Mesodermal cell (in vitro differentiated cells): ENCODE data around the gene UFSP1.

Source experiments
- H3K27ac ChIP-seq: 2 replicates; pipeline ENCODE4 v1.7.0; 2013; ENCODE audit warnings: mild to moderate bottlenecking, low read depth, low read length, moderate library complexity; ENCODE audit not compliant: severe bottlenecking
- H3K36me3 ChIP-seq: 2 replicates; pipeline ENCODE4 v1.7.1; 2013; ENCODE audit warnings: mild to moderate bottlenecking, low read length, moderate library complexity; ENCODE audit not compliant: control insufficient read depth, insufficient read depth
- H3K4me1 ChIP-seq: one replicate; pipeline ENCODE4 v1.7.1; 2013; ENCODE audit warnings: mild to moderate bottlenecking, low read length; ENCODE audit not compliant: insufficient read depth, control insufficient read depth, poor library complexity, severe bottlenecking
- H3K4me3 ChIP-seq: 2 replicates; pipeline ENCODE4 v1.7.0; 2013; ENCODE audit warnings: low read length, control low read depth, mild to moderate bottlenecking; ENCODE audit not compliant: insufficient read depth, poor library complexity, severe bottlenecking; ENCODE audit errors: extremely low read depth
- H3K9me3 ChIP-seq: 2 replicates; pipeline ENCODE4 v1.7.1; 2013; ENCODE audit warnings: mild to moderate bottlenecking, low read length, moderate library complexity; ENCODE audit not compliant: control insufficient read depth
- WGBS, 2 experiments: methylation state at CpG; one replicate each; pipeline ENCODE4 v1.1.5; 2013; ENCODE audit warnings: missing lambda C conversion rate in 2 of 2; ENCODE audit not compliant: insufficient coverage in 2 of 2; 5-methylcytosine and 5-hydroxymethylcytosine counted together

The UFSP1 gene

GRCh38 chr7:100866729-100867039, 22.8 kb downstream of the UFSP1 start:
- Histone ChIP-seq H3K9me3 (no peaks in the 10 kb centered on the region), H3K4me3 (peak overlapping the region; percentile 98), H3K36me3 (peaks cover 28% of the 10 kb centered on the region), H3K27ac (peak overlapping the region; percentile 90), H3K4me1 (peaks cover 7% of the 10 kb centered on the region)
- 86 to 88% methylated on average over 1 to 3 of the region's 5 CpGs for WGBS, 2 experiments

- H3K4me3 ChIP-seq: peak overlapping the region; percentile 98
- H3K9me3 ChIP-seq: no peaks in the 10 kb centered on the region
- H3K27ac ChIP-seq: no peak overlapping the region
- peaks cover 28% of the 10 kb centered on the region for H3K36me3 ChIP-seq
- 94 to 98% methylated on average over 31 to 38 of the region's 46 CpGs for WGBS, 2 experiments
- H3K4me1 ChIP-seq: peaks cover 7% of the 10 kb centered on the region
Measured at GRCh38 chr7:100865938-100866728, 23.4 kb downstream of the UFSP1 start.

DNA sequence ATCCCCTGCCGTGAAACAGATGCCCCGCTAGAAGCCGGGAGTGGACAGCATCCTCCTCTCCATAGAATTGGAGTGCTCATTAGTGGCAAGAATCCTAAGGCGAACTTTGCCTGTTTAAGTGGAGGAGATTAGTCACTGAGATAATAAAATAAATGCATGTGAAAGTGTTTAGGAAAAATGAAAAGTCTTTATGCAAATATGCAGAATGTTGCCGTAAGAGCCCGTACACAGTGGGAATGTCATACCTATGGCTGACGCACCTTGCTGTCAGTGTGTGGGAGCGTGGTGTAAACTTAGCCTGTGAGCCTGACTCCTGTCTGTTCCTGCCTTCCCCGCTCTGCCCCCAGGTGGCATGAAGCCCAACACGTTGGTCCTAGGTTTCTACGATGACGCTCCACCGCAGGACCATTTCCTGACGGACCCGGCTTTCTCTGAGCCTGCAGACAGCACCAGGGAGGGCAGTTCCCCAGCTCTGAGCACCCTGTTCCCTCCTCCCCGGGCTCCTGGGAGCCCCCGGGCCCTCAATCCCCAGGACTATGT, 24.1 kb downstream of the UFSP1 start:
- peaks cover 28% of the 10 kb centered on the region for H3K36me3 ChIP-seq
- H3K4me1 ChIP-seq: peaks cover 7% of the 10 kb centered on the region
- no peaks in the 10 kb centered on the region for H3K9me3 ChIP-seq
- 86 to 91% methylated on average over 17 of the region's 17 CpGs for WGBS, 2 experiments
- H3K27ac ChIP-seq: no peak overlapping the region
- H3K4me3 ChIP-seq: no peak overlapping the region

DNA sequence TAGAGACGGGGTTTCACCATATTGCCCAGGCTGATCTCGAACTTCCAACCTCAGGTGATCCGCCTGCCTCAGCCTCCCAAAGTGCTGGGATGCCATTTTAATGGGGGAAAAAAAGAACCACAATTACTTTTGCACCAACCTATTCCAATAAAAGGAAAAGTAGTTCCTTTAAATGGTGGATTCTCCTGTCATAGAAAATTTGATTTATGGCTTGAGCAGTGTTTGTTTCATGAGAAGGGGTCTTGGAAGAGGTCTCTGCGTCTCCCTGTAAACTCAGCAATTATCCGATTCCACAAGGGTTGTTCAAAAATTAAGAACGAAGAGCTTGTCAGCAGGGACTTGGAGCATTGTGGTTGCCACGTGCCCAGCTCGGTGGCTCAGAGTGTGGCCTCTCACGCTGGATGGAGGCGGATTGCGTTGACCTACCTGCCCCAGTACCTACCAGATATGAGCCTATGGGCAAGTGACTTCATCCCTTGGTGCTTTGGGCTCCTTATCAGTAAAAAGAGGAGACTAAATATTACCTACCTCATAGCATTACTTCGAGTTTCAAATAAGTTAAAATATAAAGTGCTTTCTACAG, 25.2 kb downstream of the UFSP1 start:
- Histone ChIP-seq H3K9me3 (no peaks in the 10 kb centered on the region), H3K36me3 (peaks cover 26% of the 10 kb centered on the region), H3K27ac (no peak overlapping the region), H3K4me1 (peaks cover 7% of the 10 kb centered on the region), H3K4me3 (no peak overlapping the region)
- 94 to 97% methylated on average over 5 to 8 of the region's 12 CpGs for WGBS, 2 experiments

DNA sequence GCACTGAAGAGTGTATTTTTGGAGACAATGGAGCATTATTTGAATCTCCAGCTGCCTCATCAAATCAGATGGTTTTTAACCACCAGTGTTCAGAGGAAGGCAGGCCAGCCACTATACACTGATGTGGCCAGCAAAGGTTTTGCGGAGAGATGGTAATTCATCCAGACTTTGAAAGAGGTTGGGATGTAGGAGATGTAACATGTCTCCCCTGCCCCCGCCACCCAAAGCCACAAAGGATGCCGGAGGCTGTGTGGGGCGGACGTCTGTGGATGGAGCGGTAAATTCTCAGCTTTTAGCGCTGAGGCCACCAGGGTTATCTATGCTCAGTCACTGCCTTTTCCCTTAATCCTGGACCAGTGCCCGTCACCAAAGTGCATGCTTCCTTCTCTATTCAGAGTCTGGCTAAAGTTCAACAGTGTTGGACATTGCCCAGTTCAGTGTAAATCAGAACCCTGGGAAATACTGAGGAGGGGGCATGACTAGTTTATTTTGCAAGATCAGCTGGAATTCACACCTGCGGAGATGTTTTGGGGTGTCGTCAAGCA, 26.0 kb downstream of the UFSP1 start:
- Histone ChIP-seq H3K4me1 (peaks cover 2% of the 10 kb centered on the region), H3K4me3 (no peak overlapping the region), H3K27ac (no peak overlapping the region), H3K36me3 (peaks cover 22% of the 10 kb centered on the region), H3K9me3 (no peaks in the 10 kb centered on the region)
- WGBS, 2 experiments: 87 to 92% methylated on average over 9 of the region's 10 CpGs

DNA sequence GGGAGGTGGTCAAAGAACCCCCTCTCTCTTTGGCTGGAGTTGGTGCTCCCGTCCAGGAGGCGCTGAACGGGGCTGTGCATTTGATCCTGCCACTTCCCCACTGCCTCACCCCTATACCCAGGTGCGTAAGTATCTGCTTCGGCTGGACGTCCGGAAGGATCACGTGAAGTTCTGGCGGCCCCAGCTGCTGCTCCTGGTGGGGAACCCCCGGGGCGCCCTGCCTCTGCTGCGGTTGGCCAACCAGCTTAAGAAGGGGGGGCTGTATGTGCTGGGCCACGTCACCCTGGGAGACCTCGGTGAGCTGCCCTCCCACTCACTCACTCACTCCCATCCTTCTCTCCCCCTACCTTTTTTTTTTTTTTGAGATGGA, 27.9 kb downstream of the UFSP1 start:
- Histone ChIP-seq H3K4me3 (no peak overlapping the region), H3K36me3 (peaks cover 26% of the 10 kb centered on the region), H3K27ac (no peak overlapping the region), H3K4me1 (peaks cover 5% of the 10 kb centered on the region), H3K9me3 (no peaks in the 10 kb centered on the region)
- WGBS, 2 experiments: 98 to 100% methylated on average over 2 to 7 of the region's 14 CpGs

GRCh38 chr7:100860702-100861615, 28.6 kb downstream of the UFSP1 start:
- H3K27ac ChIP-seq: no peak overlapping the region
- H3K4me1 ChIP-seq: peaks cover 8% of the 10 kb centered on the region
- no peak overlapping the region for H3K4me3 ChIP-seq
- H3K9me3 ChIP-seq: no peaks in the 10 kb centered on the region
- peaks cover 31% of the 10 kb centered on the region for H3K36me3 ChIP-seq
- 91 to 92% methylated on average over 12 to 16 of the region's 18 CpGs for WGBS, 2 experiments

DNA sequence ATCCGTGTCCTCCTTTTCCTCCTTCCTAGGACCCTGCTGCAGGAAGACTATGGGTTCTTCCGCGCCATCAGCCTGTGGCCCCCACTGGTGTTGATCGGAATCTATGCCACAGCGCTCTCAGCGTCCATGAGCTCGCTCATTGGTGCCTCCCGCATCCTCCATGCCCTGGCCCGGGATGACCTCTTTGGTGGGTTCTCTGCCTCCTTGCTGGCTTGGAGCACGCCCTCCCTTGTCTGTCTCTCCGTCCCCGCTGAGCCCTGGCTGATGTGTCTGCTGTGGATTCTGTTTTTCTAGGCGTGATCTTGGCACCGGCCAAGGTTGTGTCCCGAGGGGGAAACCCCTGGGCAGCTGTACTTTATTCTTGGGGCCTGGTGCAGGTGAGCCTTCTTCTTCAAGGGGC, 29.7 kb downstream of the UFSP1 start:
- H3K9me3 ChIP-seq: no peaks in the 10 kb centered on the region
- WGBS, 2 experiments: 88 to 93% methylated on average over 13 to 14 of the region's 15 CpGs
- peaks cover 8% of the 10 kb centered on the region for H3K4me1 ChIP-seq
- no peak overlapping the region for H3K4me3 ChIP-seq
- H3K36me3 ChIP-seq: peaks cover 34% of the 10 kb centered on the region
- H3K27ac ChIP-seq: no peak overlapping the region

DNA sequence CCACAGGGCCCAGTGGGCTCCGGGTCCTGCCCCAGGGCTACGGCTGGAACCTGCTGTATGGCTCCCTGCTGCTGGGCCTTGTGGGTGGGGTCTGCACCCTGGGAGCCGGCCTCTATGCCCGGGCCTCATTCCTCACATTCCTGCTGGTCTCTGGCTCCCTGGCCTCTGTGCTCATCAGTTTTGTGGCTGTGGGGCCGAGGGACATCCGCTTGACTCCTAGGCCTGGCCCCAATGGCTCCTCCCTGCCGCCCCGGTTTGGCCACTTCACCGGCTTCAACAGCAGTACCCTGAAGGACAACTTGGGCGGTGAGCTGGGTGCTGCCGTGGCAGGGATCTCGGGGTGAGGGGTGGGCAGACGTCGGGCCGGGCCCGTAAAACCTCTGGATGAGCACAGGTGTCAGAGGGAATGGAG, 32.6 kb downstream of the UFSP1 start:
- Histone ChIP-seq H3K27ac (peak overlapping the region; percentile 36), H3K9me3 (no peaks in the 10 kb centered on the region), H3K4me3 (no peak overlapping the region), H3K4me1 (peaks cover 8% of the 10 kb centered on the region), H3K36me3 (peaks cover 34% of the 10 kb centered on the region)
- 76 to 81% methylated on average over 16 of the region's 16 CpGs for WGBS, 2 experiments

- Histone ChIP-seq H3K27ac (no peak overlapping the region), H3K9me3 (no peaks in the 10 kb centered on the region), H3K4me3 (no peak overlapping the region), H3K36me3 (peaks cover 22% of the 10 kb centered on the region), H3K4me1 (peaks cover 8% of the 10 kb centered on the region)
- WGBS, 2 experiments: 93 to 97% methylated on average over 8 to 9 of the region's 10 CpGs
Measured at GRCh38 chr7:100855515-100855914, 34.0 kb downstream of the UFSP1 start.
